ENCODE data around the gene BSCL2.
"Not testable (repeated sequence)": the region's sequence is repeated elsewhere in the genome, so short reads cannot be mapped to it uniquely, and the experiment has no call there.

Gene BSCL2
- 2.8 to 8.7 (median 4.9) reads per million in 9 experiments for total RNA-seq

- peaks cover 29 to 35% of the 10 kb centered on the region in 2 donors for H3K4me1 Mint-ChIP-seq (ENCODE audit: low read depth in 2 of 2)
Measured at GRCh38 chr11:62707277-62707861, at the start of gene BSCL2, which contains the start of gene GNG3. BSCL2 (minus strand) TSS chr11:62707424; CDS start chr11:62707195, 229 bp downstream. GNG3 (plus strand) TSS chr11:62707676; CDS start chr11:62708296, 620 bp downstream.

DNA sequence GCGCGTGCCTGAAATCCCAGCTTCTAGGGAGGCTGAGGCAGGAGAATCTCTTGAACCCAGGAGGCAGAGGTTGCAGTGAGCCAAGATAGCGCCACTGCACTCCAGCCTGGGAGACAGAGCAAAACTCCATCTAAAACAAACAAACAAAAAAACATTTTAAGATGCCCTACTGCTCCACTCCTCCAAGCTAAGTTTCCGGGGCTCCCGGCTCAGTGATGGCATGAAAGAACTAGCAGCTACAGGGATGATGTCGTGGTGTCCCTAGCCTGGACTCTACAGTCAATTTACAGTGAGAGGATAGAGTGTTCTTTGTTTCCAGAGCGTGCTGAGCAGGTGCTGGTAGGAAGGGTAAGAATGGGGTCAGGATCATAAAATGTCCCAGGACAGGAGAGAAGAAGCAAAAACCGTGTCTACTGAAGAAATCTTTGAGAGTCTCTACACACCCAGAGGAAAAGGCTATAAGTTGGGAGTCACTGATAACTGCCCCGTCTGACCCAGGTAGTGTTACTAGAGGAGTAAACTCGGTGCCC, 47.9 kb upstream of the BSCL2 start:
- Mint-ChIP-seq H3K36me3 (ENCODE audit: insufficient read depth) (peaks cover 9% of the 10 kb centered on the region), H3K9me3 (no peaks in the 10 kb centered on the region), H3K27ac (no peak overlapping the region), H3K4me1 (ENCODE audit: low read depth in 2 of 2) (peaks cover 0 to 10% of the 10 kb centered on the region in 2 donors), H3K27me3 (no peaks in the 10 kb centered on the region), H3K4me3 (peak overlapping the region in 1 of 2 donors; percentile 88)
- ATAC-seq (replicated peaks) (no peak), DNase-seq (no peak)

More at GRCh38 chr11:62707277-62707861, at the start of gene BSCL2, which contains the start of gene GNG3:
- H3K9me3 Mint-ChIP-seq: no peaks in the 10 kb centered on the region
- ATAC-seq (replicated peaks) (no peak), DNase-seq (no peak)
- peak within 1 kb of the TSS; percentile 89 to 90 for H3K4me3 Mint-ChIP-seq
- H3K36me3 Mint-ChIP-seq (ENCODE audit: insufficient read depth): peaks cover 53% of the 10 kb centered on the region
- peak within 1 kb of the TSS; percentile 94 to 95 for H3K27ac Mint-ChIP-seq
- H3K27me3 Mint-ChIP-seq: no peaks in the 10 kb centered on the region

DNA sequence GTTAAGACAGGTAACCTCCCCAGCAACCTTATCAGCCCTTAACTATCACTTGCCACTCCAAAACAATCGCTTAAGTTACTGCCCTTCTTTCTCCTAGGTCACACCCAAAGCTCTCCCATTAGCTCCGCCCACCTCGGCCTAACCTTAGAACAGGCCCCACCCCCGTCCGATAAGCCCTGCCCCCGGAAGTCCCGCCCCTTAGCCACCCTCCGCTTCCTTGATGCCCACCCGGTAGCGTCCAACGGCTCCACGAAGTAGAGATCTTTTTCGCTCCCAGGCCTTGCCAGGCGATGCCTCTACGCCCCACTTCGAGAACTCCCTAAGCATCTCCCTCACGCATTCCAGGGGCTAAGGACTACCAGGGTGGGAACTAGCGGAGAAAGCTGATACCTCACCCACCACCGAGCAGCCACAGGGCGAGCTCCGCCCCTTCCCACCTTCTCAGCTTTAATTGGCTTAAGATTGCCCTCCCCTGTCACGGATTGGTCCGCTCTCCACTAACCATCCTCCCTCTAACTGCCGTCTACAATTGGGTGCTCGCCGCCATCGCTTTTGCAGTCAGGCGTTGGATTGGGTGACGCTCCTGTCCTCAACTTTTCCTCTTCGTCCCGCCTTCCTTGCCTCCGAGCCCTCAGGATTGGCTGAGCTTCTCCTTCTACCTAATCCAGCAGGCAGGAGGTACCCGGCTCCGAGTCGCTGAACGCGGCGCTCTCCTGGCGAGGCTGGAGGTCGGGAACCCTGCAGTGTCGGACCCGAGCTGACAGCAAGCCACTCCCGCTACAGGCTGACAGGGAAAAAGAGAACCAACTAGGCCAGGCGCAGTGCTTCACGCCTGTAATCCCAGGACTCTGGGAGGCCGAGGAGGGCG, 46.7 kb upstream of the BSCL2 start, which contains the start of gene ZBTB3:
Gene ZBTB3 (minus strand): TSS at position 425 of the 868 bp plus-strand sequence. CDS start 496 bp downstream, outside the sequence.
- H3K27ac Mint-ChIP-seq: peak within 1 kb of the TSS; percentile 84 to 89
- H3K9me3 Mint-ChIP-seq: no peaks in the 10 kb centered on the region
- DNase-seq (peak; percentile 92 to 96 (median 95)), ATAC-seq (replicated peaks) (peak; percentile 93)
- peaks cover 12% of the 10 kb centered on the region for H3K36me3 Mint-ChIP-seq (ENCODE audit: insufficient read depth)
- no peaks in the 10 kb centered on the region for H3K27me3 Mint-ChIP-seq
- H3K4me3 Mint-ChIP-seq: peak within 1 kb of the TSS; percentile 88
- peaks cover 3 to 12% of the 10 kb centered on the region in 2 donors for H3K4me1 Mint-ChIP-seq (ENCODE audit: low read depth in 2 of 2)

DNA sequence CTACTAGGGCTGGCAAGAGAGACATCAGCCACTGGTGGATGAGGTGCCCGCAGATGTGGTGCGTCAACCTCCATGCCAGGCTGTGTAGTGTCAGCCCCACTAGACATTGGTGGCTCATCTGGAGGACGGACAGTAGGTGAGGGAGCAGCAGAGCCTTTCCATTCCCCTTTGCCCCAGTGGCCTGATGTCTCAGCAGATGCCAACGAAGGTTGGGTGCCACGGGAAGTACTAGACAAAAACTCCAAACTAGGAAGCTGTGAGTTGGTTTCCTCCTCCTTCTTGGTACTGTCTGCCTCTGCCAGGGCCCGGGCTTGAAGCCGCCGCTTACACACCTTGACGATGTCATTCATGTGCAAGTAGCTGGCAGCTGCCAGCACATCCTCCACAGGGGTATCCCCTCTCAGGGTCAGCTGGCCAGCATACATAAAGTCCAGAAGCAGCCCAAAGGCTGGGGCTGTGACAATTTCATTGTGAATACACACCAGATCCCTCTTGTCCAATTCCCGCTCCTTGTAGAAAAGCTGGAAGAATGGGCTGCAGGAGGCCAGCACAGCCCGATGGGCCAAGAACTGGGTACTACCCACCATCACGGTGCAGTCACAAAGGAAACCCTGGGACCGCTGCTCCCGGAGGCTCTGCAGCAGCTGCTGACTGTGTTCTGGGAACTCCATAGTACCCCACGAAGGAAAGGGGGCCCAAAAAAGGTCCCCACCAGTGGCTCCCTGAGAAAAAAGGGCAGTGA, 45.9 kb upstream of the BSCL2 start:
- peak overlapping the region; percentile 84 to 89 for H3K27ac Mint-ChIP-seq
- ATAC-seq (replicated peaks) (no peak), DNase-seq (peak in 1 of 3 experiments; percentile 5)
- H3K9me3 Mint-ChIP-seq: no peaks in the 10 kb centered on the region
- H3K27me3 Mint-ChIP-seq: no peaks in the 10 kb centered on the region
- peaks cover 12% of the 10 kb centered on the region for H3K36me3 Mint-ChIP-seq (ENCODE audit: insufficient read depth)
- H3K4me1 Mint-ChIP-seq (ENCODE audit: low read depth in 2 of 2): peaks cover 5 to 15% of the 10 kb centered on the region in 2 donors
- peak overlapping the region; percentile 88 for H3K4me3 Mint-ChIP-seq

DNA sequence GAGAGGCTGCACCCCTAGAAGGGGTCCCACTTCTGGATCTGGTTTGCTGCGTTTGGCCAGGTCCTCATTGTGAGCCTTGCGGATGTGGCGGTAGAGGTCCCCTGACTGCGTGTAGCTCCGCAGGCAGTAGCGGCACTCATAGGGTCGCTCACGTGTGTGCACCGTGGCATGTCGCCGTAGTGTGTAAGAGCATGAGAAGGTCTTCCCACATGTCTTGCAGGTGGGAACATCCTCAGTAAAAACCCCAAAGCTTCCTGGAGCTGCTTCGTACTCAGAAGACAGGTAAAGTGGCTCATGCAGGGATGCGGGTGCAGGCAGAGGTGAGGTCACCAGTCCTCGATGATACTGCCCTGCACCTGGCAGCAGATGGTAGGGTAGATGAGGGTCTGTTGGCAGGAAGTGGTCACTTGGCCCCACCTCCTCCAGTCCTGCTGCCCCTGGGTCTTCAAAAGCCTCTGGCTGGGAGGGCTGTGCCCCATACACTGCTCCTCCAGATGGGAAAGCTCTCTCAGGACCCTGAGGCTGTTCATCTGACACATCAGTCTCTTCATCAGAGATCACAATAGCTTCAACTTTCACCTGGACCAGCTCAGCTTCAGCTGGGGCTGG, 45.1 kb upstream of the BSCL2 start:
- Mint-ChIP-seq H3K9me3 (no peaks in the 10 kb centered on the region), H3K27ac (no peak overlapping the region), H3K4me3 (peak overlapping the region; percentile 88), H3K36me3 (ENCODE audit: insufficient read depth) (peaks cover 12% of the 10 kb centered on the region), H3K4me1 (ENCODE audit: low read depth in 2 of 2) (peaks cover 5 to 15% of the 10 kb centered on the region in 2 donors), H3K27me3 (no peaks in the 10 kb centered on the region)
- ATAC-seq (replicated peaks) (no peak), DNase-seq (no peak)

GRCh38 chr11:62749931-62750330, 42.7 kb upstream of the BSCL2 start:
- H3K4me3 Mint-ChIP-seq; H3K9me3 Mint-ChIP-seq; H3K27me3 Mint-ChIP-seq; DNase-seq; ATAC-seq (replicated peaks): not testable (repeated sequence)
- Mint-ChIP-seq H3K4me1 (ENCODE audit: low read depth in 2 of 2) (peaks cover 5 to 14% of the 10 kb centered on the region in 2 donors), H3K36me3 (ENCODE audit: insufficient read depth) (peaks cover 12% of the 10 kb centered on the region), H3K27ac (peak overlapping the region in 1 of 2 donors; percentile 41)

DNA sequence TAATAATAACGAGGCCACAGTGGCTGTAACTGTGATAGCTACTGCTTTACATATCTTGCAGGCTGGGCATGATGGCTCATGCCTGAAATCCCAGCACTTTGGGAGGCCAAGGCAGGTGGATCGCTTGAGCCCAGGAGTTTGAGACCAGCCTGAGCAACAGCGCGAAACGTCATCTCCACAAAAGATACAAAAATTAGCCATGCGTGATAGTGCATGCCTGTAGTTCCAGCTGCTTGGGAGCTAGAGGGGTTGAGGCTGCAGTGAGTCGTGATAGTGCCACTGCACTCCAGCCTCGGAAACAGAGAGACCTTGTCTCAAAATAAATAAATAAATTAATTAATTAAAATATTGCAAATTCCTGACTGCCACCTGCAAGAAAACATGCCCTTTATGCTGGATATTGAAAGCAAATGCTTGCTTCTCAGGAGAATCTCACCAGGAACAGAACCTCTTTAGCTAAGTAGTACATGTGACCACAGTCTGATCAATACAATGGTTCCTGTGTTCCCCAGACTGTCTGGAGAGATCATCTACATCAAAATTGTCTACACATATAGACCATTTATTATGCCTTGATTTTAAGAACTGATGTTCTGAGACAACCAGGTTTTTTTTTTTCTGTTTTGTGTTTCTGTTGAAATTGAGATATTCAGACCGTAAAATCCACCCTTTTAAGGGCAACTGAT, 40.4 kb upstream of the BSCL2 start:
- no peak for DNase-seq
- H3K4me3 Mint-ChIP-seq: no peak overlapping the region

GRCh38 chr11:62737196-62737595, 30.0 kb upstream of the BSCL2 start:
- Mint-ChIP-seq H3K4me3 (no peak overlapping the region), H3K27me3 (no peaks in the 10 kb centered on the region), H3K4me1 (ENCODE audit: low read depth in 2 of 2) (peaks cover 0 to 5% of the 10 kb centered on the region in 2 donors), H3K36me3 (ENCODE audit: insufficient read depth) (peaks cover 83% of the 10 kb centered on the region), H3K27ac (peak overlapping the region in 1 of 2 donors; percentile 55), H3K9me3 (no peaks in the 10 kb centered on the region)
- no peak for ATAC-seq (replicated peaks)
- no peak for DNase-seq

More for the DNA sequence above, 40.4 kb upstream of the BSCL2 start:
- Mint-ChIP-seq H3K27me3 (no peaks in the 10 kb centered on the region), H3K4me1 (ENCODE audit: low read depth in 2 of 2) (peaks cover 5 to 9% of the 10 kb centered on the region in 2 donors), H3K27ac (peak overlapping the region in 1 of 2 donors; percentile 31), H3K36me3 (ENCODE audit: insufficient read depth) (peaks cover 6% of the 10 kb centered on the region), H3K9me3 (no peaks in the 10 kb centered on the region)
- no peak for ATAC-seq (replicated peaks)

DNA sequence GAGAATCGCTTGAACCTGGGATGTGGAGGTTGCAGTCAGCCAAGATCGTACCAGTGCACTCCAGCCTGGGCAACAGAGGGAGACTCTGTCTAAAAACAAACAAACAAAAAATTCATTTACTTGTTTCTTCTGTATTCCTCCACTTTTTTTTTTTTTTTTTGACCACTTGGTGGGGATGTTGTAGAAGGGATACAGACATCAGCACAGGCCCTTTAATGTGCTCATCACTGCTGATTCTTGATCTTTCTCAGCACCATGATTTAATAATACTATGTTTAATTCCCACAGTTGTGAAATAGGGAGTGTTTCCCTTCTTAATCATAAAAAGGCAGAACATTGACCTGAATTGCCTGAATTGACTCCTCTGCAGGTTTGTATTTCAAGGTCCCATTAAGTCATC, 25.6 kb upstream of the BSCL2 start:
- H3K9me3 Mint-ChIP-seq: no peaks in the 10 kb centered on the region
- no peak overlapping the region for H3K4me3 Mint-ChIP-seq
- H3K36me3 Mint-ChIP-seq (ENCODE audit: insufficient read depth): peaks cover 68% of the 10 kb centered on the region
- H3K27me3 Mint-ChIP-seq: no peaks in the 10 kb centered on the region
- ATAC-seq (replicated peaks): no peak
- peaks cover 13 to 18% of the 10 kb centered on the region in 2 donors for H3K4me1 Mint-ChIP-seq (ENCODE audit: low read depth in 2 of 2)
- no peak overlapping the region for H3K27ac Mint-ChIP-seq
- no peak for DNase-seq

DNA sequence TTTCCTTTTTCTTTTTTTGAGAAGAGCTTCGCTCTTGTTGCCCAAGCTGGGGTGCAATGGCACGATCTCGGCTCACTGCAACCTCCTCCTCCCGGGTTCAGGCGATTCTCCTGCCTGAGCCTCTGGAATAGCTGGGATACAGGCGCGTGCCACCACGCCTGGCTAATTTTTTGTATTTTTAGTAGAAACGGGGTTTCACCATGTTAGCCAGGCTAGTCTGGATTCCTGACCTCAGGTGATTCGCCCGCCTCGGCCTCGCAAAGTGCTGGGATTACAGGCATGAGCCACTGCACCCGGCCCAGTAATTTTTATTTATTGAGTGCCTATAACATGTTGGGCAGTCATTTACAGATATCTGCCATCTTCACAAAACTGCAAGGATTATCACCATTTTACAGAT, 22.9 kb upstream of the BSCL2 start:
- not testable (repeated sequence) for H3K9me3 Mint-ChIP-seq; H3K27me3 Mint-ChIP-seq; DNase-seq; ATAC-seq (replicated peaks)
- Mint-ChIP-seq H3K4me1 (ENCODE audit: low read depth in 2 of 2) (peaks cover 28 to 29% of the 10 kb centered on the region in 2 donors), H3K36me3 (ENCODE audit: insufficient read depth) (peaks cover 70% of the 10 kb centered on the region), H3K4me3 (peak overlapping the region; percentile 96 to 97), H3K27ac (peak overlapping the region in 1 of 2 donors; percentile 74)

GRCh38 chr11:62728171-62728988, 21.2 kb upstream of the BSCL2 start, which contains the start of gene TTC9C:
TTC9C (plus strand) TSS chr11:62728486; CDS start chr11:62728849, 363 bp downstream.
- DNase-seq (peak; percentile 71 to 78 (median 77)), ATAC-seq (replicated peaks) (peak; percentile 35)
- H3K27ac Mint-ChIP-seq: peak within 1 kb of the TSS; percentile 98 to 99
- H3K9me3 Mint-ChIP-seq: no peaks in the 10 kb centered on the region
- peaks cover 37 to 43% of the 10 kb centered on the region in 2 donors for H3K4me1 Mint-ChIP-seq (ENCODE audit: low read depth in 2 of 2)
- peaks cover 72% of the 10 kb centered on the region for H3K36me3 Mint-ChIP-seq (ENCODE audit: insufficient read depth)
- no peaks in the 10 kb centered on the region for H3K27me3 Mint-ChIP-seq
- H3K4me3 Mint-ChIP-seq: peak within 1 kb of the TSS; percentile 96 to 97

Measured in effector memory CD8-positive, alpha-beta T cell (primary cell).